ENCODE data around the gene EXOSC7. TPM values are rescaled to one million over a fixed set of nuclear protein-coding genes. Genes with fewer than 3 reads are reported as not detected.

EXOSC7 gene
- total RNA-seq, 2 donors from 2014 or later, result 43.3 to 45.9 TPM

GRCh38 chr3:45000823-45001222, 24.8 kb downstream of the EXOSC7 start:
- Histone ChIP-seq H3K9me3 (no peaks in the 10 kb centered on the region), H3K4me1 (ENCODE audit: control insufficient read depth in 1 of 2, low read depth in 2 of 2) (peaks cover 0 to 1% of the 10 kb centered on the region in 2 donors), H3K36me3 (peaks cover 45% of the 10 kb centered on the region), H3K4me3 (no peak overlapping the region), H3K27ac (no peak overlapping the region), H3K27me3 (replicated peaks; ENCODE audit: insufficient read depth) (no peaks in the 10 kb centered on the region)
- no peak for ATAC-seq (ENCODE audit: insufficient number of reproducible peaks, low FRiP score, low read depth)
- DNase-seq (ENCODE audit: low spot score), result no peak
- TF ChIP-seq, protein P1, sequence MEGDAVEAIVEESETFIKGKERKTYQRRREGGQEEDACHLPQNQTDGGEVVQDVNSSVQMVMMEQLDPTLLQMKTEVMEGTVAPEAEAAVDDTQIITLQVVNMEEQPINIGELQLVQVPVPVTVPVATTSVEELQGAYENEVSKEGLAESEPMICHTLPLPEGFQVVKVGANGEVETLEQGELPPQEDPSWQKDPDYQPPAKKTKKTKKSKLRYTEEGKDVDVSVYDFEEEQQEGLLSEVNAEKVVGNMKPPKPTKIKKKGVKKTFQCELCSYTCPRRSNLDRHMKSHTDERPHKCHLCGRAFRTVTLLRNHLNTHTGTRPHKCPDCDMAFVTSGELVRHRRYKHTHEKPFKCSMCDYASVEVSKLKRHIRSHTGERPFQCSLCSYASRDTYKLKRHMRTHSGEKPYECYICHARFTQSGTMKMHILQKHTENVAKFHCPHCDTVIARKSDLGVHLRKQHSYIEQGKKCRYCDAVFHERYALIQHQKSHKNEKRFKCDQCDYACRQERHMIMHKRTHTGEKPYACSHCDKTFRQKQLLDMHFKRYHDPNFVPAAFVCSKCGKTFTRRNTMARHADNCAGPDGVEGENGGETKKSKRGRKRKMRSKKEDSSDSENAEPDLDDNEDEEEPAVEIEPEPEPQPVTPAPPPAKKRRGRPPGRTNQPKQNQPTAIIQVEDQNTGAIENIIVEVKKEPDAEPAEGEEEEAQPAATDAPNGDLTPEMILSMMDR (IDR thresholded peaks at IDR 0.05), result no peak

DNA sequence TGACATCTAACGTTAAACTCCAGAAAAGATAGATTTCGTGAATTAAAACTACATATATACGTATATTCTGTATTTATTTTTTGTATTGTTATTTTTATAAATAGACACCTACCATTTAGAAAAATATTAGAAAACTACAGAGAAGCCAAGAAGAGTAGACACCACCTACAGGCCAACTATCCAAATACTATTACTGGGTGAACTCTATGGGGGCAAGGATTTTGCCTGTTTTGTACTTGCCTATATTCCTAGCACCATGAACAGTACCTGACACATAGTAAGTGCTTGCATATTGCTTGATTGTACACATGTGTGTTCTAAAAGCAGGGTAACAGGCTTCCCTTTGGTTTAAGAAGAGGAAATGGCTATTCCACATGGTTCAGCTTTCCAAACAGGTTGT, 25.7 kb downstream of the EXOSC7 start:
- no peak for ATAC-seq (ENCODE audit: insufficient number of reproducible peaks, low FRiP score, low read depth)
- Histone ChIP-seq H3K36me3 (peaks cover 45% of the 10 kb centered on the region), H3K27me3 (replicated peaks; ENCODE audit: insufficient read depth) (no peaks in the 10 kb centered on the region), H3K4me1 (ENCODE audit: control insufficient read depth in 1 of 2, low read depth in 2 of 2) (no peaks in the 10 kb centered on the region), H3K27ac (no peak overlapping the region), H3K9me3 (no peaks in the 10 kb centered on the region), H3K4me3 (no peak overlapping the region)
- TF ChIP-seq, protein P1 (IDR thresholded peaks at IDR 0.05), result no peak
- DNase-seq (ENCODE audit: low spot score), result no peak

DNA sequence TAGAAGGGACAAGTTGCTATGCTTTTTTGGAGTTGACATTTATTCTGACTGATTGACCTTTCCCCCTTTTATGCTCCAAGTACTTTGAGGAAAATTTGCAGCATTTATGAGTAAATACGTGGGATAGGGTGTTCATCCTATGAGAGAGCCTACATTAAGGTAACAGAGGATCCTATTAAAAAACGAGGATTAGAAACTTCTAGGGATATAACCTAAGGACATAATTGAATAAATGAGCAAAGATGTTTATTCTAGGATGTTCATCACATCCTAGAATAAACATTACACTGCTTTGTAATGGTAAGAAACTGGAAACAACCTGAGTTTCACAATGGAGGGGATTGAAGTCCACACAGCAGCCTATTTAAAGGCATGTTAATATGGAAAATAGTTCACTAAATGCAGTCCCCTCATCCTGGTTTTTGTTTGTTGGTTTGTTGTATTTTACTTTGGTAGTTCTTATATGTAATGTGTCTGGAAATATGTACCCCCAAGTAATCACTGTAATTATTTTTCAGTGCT, 26.2 kb downstream of the EXOSC7 start:
- Histone ChIP-seq H3K27ac (no peak overlapping the region), H3K36me3 (peaks cover 46% of the 10 kb centered on the region)
- no peak for ATAC-seq (ENCODE audit: insufficient number of reproducible peaks, low FRiP score, low read depth)

DNA sequence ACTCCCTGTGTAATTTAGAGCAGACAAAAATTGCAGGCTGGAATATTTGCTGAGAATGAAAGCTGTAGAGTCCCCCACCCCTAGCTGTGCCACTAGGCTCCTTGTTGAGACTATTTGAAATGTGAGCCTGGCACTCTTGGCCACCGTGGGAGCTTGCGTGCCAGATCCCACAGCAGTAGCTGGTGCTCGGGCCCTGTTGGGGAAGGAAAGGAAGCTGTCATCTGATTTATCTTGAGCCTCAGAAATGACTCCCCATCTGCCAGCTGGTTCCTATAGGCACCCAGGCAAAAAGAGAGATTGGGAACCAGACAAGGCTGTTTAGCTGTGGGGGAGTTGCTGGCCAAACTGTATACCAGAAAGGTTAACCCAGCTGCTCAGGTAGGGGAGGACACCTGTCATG, 26.7 kb downstream of the EXOSC7 start:
- Histone ChIP-seq H3K27me3 (replicated peaks; ENCODE audit: insufficient read depth) (no peaks in the 10 kb centered on the region), H3K9me3 (no peaks in the 10 kb centered on the region), H3K4me1 (ENCODE audit: control insufficient read depth in 1 of 2, low read depth in 2 of 2) (no peaks in the 10 kb centered on the region), H3K36me3 (peaks cover 44% of the 10 kb centered on the region), H3K4me3 (no peak overlapping the region), H3K27ac (no peak overlapping the region)
- ATAC-seq (ENCODE audit: insufficient number of reproducible peaks, low FRiP score, low read depth) (no peak), DNase-seq (ENCODE audit: low spot score) (no peak)
- TF ChIP-seq, protein P1 (IDR thresholded peaks at IDR 0.05), result no peak

More for the DNA sequence above, 26.2 kb downstream of the EXOSC7 start:
- Histone ChIP-seq H3K4me3 (no peak overlapping the region), H3K9me3 (no peaks in the 10 kb centered on the region), H3K4me1 (ENCODE audit: control insufficient read depth in 1 of 2, low read depth in 2 of 2) (no peaks in the 10 kb centered on the region), H3K27me3 (replicated peaks; ENCODE audit: insufficient read depth) (no peaks in the 10 kb centered on the region)
- TF ChIP-seq, protein P1 (IDR thresholded peaks at IDR 0.05), result no peak
- no peak for DNase-seq (ENCODE audit: low spot score)

DNA sequence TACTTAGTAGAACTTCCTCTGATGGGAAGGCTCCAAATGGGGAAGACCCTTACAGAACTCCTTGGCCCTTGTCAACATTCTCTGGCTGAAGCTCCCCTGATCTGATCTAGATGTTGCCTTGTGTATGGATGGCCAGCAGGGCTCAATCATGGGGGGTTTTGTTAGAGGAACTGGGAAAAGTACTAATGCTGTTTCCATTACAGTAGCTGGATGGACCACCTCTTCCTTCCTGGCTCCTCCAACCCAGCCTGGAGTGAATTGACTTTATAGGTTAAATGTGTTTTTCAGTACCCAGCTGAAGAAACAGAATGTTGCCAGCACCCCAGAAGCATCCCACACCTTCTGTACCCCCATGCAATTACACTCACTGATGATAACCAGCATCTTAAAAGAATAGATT, 27.4 kb downstream of the EXOSC7 start:
- no peak for ATAC-seq (ENCODE audit: insufficient number of reproducible peaks, low FRiP score, low read depth)
- no peaks in the 10 kb centered on the region for H3K9me3 ChIP-seq
- TF ChIP-seq, protein P1 (IDR thresholded peaks at IDR 0.05), result no peak
- H3K27me3 ChIP-seq (replicated peaks; ENCODE audit: insufficient read depth), result no peaks in the 10 kb centered on the region
- peaks cover 44% of the 10 kb centered on the region for H3K36me3 ChIP-seq
- no peak for DNase-seq (ENCODE audit: low spot score)
- H3K27ac ChIP-seq, result no peak overlapping the region
- H3K4me3 ChIP-seq, result no peak overlapping the region
- H3K4me1 ChIP-seq (ENCODE audit: control insufficient read depth in 1 of 2, low read depth in 2 of 2), result no peaks in the 10 kb centered on the region

Measured in thoracic aorta (tissue), 2 donors.